ENCODE data around the gene DNAJB13.

DNA sequence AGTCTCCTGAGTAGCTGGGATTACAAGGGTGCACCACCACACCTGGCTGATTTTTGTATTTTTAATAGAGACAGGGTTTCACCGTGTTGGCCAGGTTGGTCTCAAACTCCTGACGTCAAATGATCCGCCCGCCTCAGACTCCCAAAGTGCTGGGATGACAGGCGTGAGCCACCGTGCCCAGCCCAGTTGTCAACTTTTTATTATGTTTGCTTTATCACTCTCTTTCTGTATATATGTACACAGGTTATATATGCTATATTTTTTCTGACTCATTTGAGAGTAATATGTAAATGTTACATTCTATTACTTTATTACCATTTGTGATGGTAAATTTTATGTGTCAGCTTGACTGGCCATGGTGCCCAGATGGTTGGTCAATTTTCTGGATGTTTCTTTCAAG is 18.9 kb upstream of the DNAJB13 start:
- TF ChIP-seq, protein P1, sequence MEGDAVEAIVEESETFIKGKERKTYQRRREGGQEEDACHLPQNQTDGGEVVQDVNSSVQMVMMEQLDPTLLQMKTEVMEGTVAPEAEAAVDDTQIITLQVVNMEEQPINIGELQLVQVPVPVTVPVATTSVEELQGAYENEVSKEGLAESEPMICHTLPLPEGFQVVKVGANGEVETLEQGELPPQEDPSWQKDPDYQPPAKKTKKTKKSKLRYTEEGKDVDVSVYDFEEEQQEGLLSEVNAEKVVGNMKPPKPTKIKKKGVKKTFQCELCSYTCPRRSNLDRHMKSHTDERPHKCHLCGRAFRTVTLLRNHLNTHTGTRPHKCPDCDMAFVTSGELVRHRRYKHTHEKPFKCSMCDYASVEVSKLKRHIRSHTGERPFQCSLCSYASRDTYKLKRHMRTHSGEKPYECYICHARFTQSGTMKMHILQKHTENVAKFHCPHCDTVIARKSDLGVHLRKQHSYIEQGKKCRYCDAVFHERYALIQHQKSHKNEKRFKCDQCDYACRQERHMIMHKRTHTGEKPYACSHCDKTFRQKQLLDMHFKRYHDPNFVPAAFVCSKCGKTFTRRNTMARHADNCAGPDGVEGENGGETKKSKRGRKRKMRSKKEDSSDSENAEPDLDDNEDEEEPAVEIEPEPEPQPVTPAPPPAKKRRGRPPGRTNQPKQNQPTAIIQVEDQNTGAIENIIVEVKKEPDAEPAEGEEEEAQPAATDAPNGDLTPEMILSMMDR (IDR thresholded peaks at IDR 0.05) = no peak
- TF ChIP-seq ZFX (IDR thresholded peaks at IDR 0.05; ENCODE audit: borderline replicate concordance) = no peak
